ENCODE results near the gene ARID5B.

DNA sequence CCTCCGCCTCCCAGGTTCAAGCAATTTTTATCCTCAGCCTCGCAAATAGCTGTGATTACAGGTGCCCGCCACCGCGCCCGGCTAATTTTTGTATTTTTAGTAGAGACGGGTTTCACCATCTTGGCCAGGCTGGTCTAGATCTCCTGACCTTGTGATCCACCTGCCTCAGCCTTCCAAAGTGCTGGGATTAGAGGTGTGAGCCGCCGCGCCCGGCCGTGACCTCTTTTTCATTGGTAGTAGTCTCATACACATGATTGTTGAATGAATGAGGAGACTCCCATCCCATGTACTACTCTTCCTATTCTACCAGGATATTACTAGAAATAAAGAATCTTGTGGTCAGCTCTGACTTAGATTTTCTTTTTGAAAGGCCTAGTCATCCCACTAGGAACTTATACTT lies 56.8 kb downstream of the ARID5B start:
- no peak for TF ChIP-seq EZH2 (optimal IDR thresholded peaks at IDR 0.05; ENCODE audit: low read depth, low read length)
- TF ChIP-seq, protein P1, sequence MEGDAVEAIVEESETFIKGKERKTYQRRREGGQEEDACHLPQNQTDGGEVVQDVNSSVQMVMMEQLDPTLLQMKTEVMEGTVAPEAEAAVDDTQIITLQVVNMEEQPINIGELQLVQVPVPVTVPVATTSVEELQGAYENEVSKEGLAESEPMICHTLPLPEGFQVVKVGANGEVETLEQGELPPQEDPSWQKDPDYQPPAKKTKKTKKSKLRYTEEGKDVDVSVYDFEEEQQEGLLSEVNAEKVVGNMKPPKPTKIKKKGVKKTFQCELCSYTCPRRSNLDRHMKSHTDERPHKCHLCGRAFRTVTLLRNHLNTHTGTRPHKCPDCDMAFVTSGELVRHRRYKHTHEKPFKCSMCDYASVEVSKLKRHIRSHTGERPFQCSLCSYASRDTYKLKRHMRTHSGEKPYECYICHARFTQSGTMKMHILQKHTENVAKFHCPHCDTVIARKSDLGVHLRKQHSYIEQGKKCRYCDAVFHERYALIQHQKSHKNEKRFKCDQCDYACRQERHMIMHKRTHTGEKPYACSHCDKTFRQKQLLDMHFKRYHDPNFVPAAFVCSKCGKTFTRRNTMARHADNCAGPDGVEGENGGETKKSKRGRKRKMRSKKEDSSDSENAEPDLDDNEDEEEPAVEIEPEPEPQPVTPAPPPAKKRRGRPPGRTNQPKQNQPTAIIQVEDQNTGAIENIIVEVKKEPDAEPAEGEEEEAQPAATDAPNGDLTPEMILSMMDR (IDR thresholded peaks at IDR 0.05; ENCODE audit: low read length): no peak
